Measurements from ENCODE around the gene GFRA1. TPM values are rescaled to one million over a fixed set of nuclear protein-coding genes. Genes with fewer than 3 reads are reported as not detected.

The GFRA1 gene
- total RNA-seq, 2 experiments from 2014 or later, result not detected

DNA sequence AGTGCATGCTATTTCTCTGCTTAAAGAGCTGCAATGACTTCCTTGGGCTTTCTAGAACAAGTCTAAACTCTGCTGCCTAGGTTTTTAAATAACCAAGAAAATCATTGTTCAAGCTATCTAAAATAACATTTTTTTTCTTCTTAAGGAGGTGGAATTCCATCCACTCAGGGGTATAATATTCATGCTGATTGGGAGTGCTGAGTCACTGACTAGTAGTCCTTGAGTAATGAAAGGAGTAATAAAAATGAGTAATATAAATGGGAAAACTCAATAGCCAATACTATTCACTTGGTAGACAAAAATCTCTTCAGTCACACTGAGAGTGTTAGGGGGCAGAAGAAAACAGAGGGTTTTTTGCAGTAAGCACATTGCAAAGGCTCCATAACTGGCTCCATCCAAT lies 72.0 kb downstream of the GFRA1 start:
- BruUV-seq (replicated peaks), result no TSS peak
- Histone ChIP-seq H4K20me1 (ENCODE audit: insufficient read depth, low read length) (no peaks in the 10 kb centered on the region), H3K27ac (ENCODE audit: low read depth, low read length, poor library complexity, severe bottlenecking) (no peak overlapping the region), H3K79me2 (ENCODE audit: insufficient read depth, low read depth, low read length) (no peaks in the 10 kb centered on the region), H3K4me2 (ENCODE audit: low read length) (no peak overlapping the region), H3K9me2 (ENCODE audit: insufficient read depth, low read length) (no peaks in the 10 kb centered on the region), H3K4me3 (ENCODE audit: low read depth, low read length, poor library complexity, severe bottlenecking) (no peak overlapping the region), H2AFZ (ENCODE audit: low read length) (no peak overlapping the region), H3K4me1 (ENCODE audit: insufficient read depth, low read length, poor library complexity, severe bottlenecking) (no peaks in the 10 kb centered on the region), H3K36me3 (ENCODE audit: insufficient read depth, low read length) (no peaks in the 10 kb centered on the region), H3K9me3 (ENCODE audit: low read length) (no peaks in the 10 kb centered on the region)
- intact Hi-C loops (cut with micrococcal nuclease; ENCODE audit: unreplicated experiment), result no loop called here
- POLR2A ChIA-PET, result no interaction called here
- CTCF ChIA-PET (ENCODE audit: unreplicated experiment), result no interaction called here
- TF ChIP-seq, protein P1, sequence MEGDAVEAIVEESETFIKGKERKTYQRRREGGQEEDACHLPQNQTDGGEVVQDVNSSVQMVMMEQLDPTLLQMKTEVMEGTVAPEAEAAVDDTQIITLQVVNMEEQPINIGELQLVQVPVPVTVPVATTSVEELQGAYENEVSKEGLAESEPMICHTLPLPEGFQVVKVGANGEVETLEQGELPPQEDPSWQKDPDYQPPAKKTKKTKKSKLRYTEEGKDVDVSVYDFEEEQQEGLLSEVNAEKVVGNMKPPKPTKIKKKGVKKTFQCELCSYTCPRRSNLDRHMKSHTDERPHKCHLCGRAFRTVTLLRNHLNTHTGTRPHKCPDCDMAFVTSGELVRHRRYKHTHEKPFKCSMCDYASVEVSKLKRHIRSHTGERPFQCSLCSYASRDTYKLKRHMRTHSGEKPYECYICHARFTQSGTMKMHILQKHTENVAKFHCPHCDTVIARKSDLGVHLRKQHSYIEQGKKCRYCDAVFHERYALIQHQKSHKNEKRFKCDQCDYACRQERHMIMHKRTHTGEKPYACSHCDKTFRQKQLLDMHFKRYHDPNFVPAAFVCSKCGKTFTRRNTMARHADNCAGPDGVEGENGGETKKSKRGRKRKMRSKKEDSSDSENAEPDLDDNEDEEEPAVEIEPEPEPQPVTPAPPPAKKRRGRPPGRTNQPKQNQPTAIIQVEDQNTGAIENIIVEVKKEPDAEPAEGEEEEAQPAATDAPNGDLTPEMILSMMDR (conservative IDR thresholded peaks at IDR 0.05; ENCODE audit: low read length), result no peak
- no peak for DNase-seq (ENCODE audit: low spot score)

DNA sequence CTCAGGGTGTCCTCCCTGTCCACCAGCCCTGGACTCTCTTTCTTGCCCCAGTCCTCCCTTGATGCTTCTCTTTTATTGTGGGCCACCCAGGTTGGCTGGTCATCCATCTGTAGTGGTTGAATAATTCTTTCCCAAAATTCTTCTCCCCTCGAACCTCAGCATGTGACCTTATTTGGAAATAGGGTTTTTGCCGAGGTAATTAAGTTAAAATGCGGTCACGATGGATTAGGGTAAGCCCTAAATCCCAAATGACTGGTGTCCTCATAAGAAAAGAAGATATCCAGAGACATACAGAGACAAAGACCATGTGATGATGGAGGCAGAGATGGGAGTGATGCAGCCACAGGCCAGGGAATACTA lies 74.3 kb downstream of the GFRA1 start:
- CTCF ChIA-PET (ENCODE audit: unreplicated experiment), result no interaction called here
- H3K27ac ChIP-seq (ENCODE audit: low read depth, low read length, poor library complexity, severe bottlenecking), result no peak overlapping the region

DNA sequence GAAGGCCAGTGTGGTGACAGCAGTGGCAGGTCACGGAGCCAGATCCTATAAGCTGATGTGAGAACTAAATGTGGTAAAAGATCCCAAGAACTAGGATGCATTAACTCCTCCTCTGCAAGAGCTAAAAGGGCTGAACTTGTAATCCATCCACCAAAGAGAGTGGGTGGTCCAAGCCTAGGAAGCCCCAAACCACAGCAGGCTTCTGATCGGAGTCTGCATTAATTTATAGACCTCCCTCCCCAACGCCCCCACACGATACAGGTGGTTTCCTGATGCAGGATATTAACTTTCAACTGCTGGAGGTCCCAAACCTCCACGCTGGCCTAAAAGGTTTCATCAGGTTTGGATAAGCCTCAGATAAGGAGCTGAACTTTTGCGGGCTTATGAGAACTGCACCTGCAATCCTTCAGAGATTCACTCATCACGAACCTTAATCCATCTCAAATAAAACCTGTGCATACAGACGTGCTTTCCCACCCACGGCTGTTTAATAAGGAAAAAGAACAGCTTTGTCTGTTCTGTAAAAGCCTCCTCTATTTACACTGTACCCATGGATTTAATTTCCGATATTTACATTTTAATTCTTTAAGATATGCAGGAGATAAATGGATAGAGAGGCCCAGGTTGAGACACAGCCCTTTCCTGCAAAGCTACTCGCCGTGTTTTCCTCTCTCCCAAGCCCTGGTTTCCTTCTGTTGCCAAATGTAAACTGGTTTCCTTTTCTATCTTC lies 74.9 kb downstream of the GFRA1 start:
- intact Hi-C loops (cut with micrococcal nuclease; ENCODE audit: unreplicated experiment), result no loop called here
- Histone ChIP-seq H3K4me3 (ENCODE audit: low read depth, low read length, poor library complexity, severe bottlenecking) (no peak overlapping the region), H3K79me2 (ENCODE audit: insufficient read depth, low read depth, low read length) (no peaks in the 10 kb centered on the region), H3K4me1 (ENCODE audit: insufficient read depth, low read length, poor library complexity, severe bottlenecking) (no peaks in the 10 kb centered on the region), H3K9me2 (ENCODE audit: insufficient read depth, low read length) (no peaks in the 10 kb centered on the region), H3K27ac (ENCODE audit: low read depth, low read length, poor library complexity, severe bottlenecking) (no peak overlapping the region), H3K4me2 (ENCODE audit: low read length) (no peak overlapping the region), H2AFZ (ENCODE audit: low read length) (no peak overlapping the region), H3K9me3 (ENCODE audit: low read length) (no peaks in the 10 kb centered on the region), H4K20me1 (ENCODE audit: insufficient read depth, low read length) (no peaks in the 10 kb centered on the region), H3K36me3 (ENCODE audit: insufficient read depth, low read length) (no peaks in the 10 kb centered on the region)
- no peak for TF ChIP-seq EZH2phosphoT487 (IDR thresholded peaks at IDR 0.05; ENCODE audit: borderline replicate concordance, low read depth, low read length)
- TF ChIP-seq, protein P1 (conservative IDR thresholded peaks at IDR 0.05; ENCODE audit: low read length), result no peak
- BruUV-seq (replicated peaks), result no TSS peak
- CTCF ChIA-PET (ENCODE audit: unreplicated experiment), result no interaction called here
- no peak for DNase-seq (ENCODE audit: low spot score)
- POLR2A ChIA-PET, result no interaction called here

More for the DNA sequence above, 74.3 kb downstream of the GFRA1 start:
- Histone ChIP-seq H3K4me2 (ENCODE audit: low read length) (no peak overlapping the region), H2AFZ (ENCODE audit: low read length) (no peak overlapping the region), H3K9me3 (ENCODE audit: low read length) (no peaks in the 10 kb centered on the region), H3K36me3 (ENCODE audit: insufficient read depth, low read length) (no peaks in the 10 kb centered on the region), H4K20me1 (ENCODE audit: insufficient read depth, low read length) (no peaks in the 10 kb centered on the region), H3K9me2 (ENCODE audit: insufficient read depth, low read length) (no peaks in the 10 kb centered on the region), H3K79me2 (ENCODE audit: insufficient read depth, low read depth, low read length) (no peaks in the 10 kb centered on the region), H3K4me1 (ENCODE audit: insufficient read depth, low read length, poor library complexity, severe bottlenecking) (no peaks in the 10 kb centered on the region), H3K4me3 (ENCODE audit: low read depth, low read length, poor library complexity, severe bottlenecking) (no peak overlapping the region)
- BruUV-seq (replicated peaks), result no TSS peak
- no peak for DNase-seq (ENCODE audit: low spot score)
- intact Hi-C loops (cut with micrococcal nuclease; ENCODE audit: unreplicated experiment), result no loop called here
- TF ChIP-seq, protein P1 (conservative IDR thresholded peaks at IDR 0.05; ENCODE audit: low read length), result no peak
- POLR2A ChIA-PET, result no interaction called here
